Gastroesophageal sphincter (tissue), 4 donors: ENCODE measurements around the gene PLEKHA7. TPM values are rescaled to one million over a fixed set of nuclear protein-coding genes. Genes with fewer than 3 reads are reported as not detected.

Experiments
- ATAC-seq: fragments of 150-250 bp; one replicate; pipeline ENCODE4 v1.9.1; 2016; ENCODE audit warnings: mild to moderate bottlenecking, moderate library complexity
- H3K27ac ChIP-seq, 4 donors: fragments of 200-600 bp; sonication (generic) in 3 of 4; 1 replicate in 3 of 4; 2 replicates in 1 of 4; pipeline ENCODE4 v1.5.1; 2016 to 2019
- H3K27me3 ChIP-seq: fragments of 200-600 bp; sonication (generic); one replicate; pipeline ENCODE4 v1.5.1; 2019
- H3K36me3 ChIP-seq, 2 donors: fragments of 200-600 bp; sonication (generic); one replicate each; pipeline ENCODE4 v1.5.1; 2019; ENCODE audit warnings: control low read depth in 1 of 2
- H3K4me1 ChIP-seq, 3 donors: fragments of 200-600 bp; sonication (generic); 1 replicate in 2 of 3; 2 replicates in 1 of 3; pipeline ENCODE4 v1.5.1; 2016 to 2019; ENCODE audit warnings: control low read depth in 2 of 3
- H3K4me3 ChIP-seq, 2 donors: fragments of 200-600 bp; sonication (generic); one replicate each; pipeline ENCODE4 v1.5.1; 2019; ENCODE audit warnings: mild to moderate bottlenecking in 1 of 2, moderate library complexity in 1 of 2
- H3K9me3 ChIP-seq, 3 donors: fragments of 200-600 bp; sonication (generic); one replicate each; pipeline ENCODE4 v1.5.1; 2017 to 2019; ENCODE audit warnings: control low read depth in 2 of 3
- CTCF ChIP-seq, 4 experiments: fragments of 200-600 bp in 2 of 4; fragments of 450-650 bp in 2 of 4; sonication (generic) in 1 of 4; IDR thresholded peaks; one replicate each; pipeline ENCODE4 v1.5.1; 2017 to 2019; ENCODE audit warnings: antibody characterized with exemption in 4 of 4, mild to moderate bottlenecking in 2 of 4, moderate library complexity in 2 of 4
- EP300 ChIP-seq: sonication (generic); formaldehyde crosslinking; IDR thresholded peaks from one replicate; pipeline ENCODE4 v1.6.1; 2017; ENCODE audit warnings: antibody characterized with exemption, mild to moderate bottlenecking
- POLR2A ChIP-seq, 2 donors: fragments of 450-650 bp; IDR thresholded peaks; one replicate each; pipeline ENCODE4 v1.6.1; 2017; ENCODE audit warnings: antibody characterized with exemption in 2 of 2, mild to moderate bottlenecking in 2 of 2, moderate library complexity in 1 of 2
- POLR2AphosphoS5 ChIP-seq: sonication (generic); formaldehyde crosslinking; IDR thresholded peaks from one replicate; pipeline ENCODE4 v1.6.1; 2017; ENCODE audit warnings: antibody characterized with exemption
- WGBS, 2 donors: methylation state at CpG; one replicate each; pipeline ENCODE4 v1.1.5; 2018; ENCODE audit warnings: low coverage in 1 of 2; 5-methylcytosine and 5-hydroxymethylcytosine counted together
- total RNA-seq, 4 donors: library from RNA; depleted of rRNA; stranded (reverse); fragments of >200 nt; gene quantifications; one replicate each; pipeline ENCODE4 v1.1.0, GENCODE V29; 2016

Gene PLEKHA7
- total RNA-seq, 4 donors from 2014 or later: 8.6 to 13.2 (median 12.2) TPM

GRCh38 chr11:16786131-16786530 is 228.1 kb downstream of the PLEKHA7 start:
- 100% methylated on average over 1 of the region's 6 CpGs; no CpG with 5 or more reads in 1 of the 2 donors for WGBS, 2 donors
- H3K4me3 ChIP-seq: no peak overlapping the region
- ATAC-seq: no peak
- no peaks in the 10 kb centered on the region for H3K27me3 ChIP-seq
- TF ChIP-seq POLR2A (IDR thresholded peaks at IDR 0.05) (no peak), EP300 (no peak), POLR2AphosphoS5 (no peak), CTCF (IDR thresholded peaks at IDR 0.05) (no peak)
- H3K9me3 ChIP-seq: no peaks in the 10 kb centered on the region
- H3K27ac ChIP-seq: no peak overlapping the region
- peaks cover 0 to 33% of the 10 kb centered on the region in 2 donors for H3K36me3 ChIP-seq
- peaks cover 0 to 16% (median 0%) of the 10 kb centered on the region in 3 donors for H3K4me1 ChIP-seq

- Histone ChIP-seq H3K36me3 (peaks cover 0 to 28% of the 10 kb centered on the region in 2 donors), H3K4me1 (peaks cover 0 to 11% (median 0%) of the 10 kb centered on the region in 3 donors), H3K4me3 (no peak overlapping the region), H3K27ac (no peak overlapping the region), H3K9me3 (no peaks in the 10 kb centered on the region), H3K27me3 (no peaks in the 10 kb centered on the region)
- ATAC-seq: peak; percentile 69
- WGBS, 2 donors: 20 to 43% methylated on average over 1 to 7 of the region's 7 CpGs
- TF ChIP-seq POLR2AphosphoS5: no peak
- TF ChIP-seq EP300: no peak
- TF ChIP-seq CTCF (IDR thresholded peaks at IDR 0.05): peak in 3 of 4 experiments; percentile 74 to 87 (median 81)
- TF ChIP-seq POLR2A (IDR thresholded peaks at IDR 0.05): no peak
Measured at GRCh38 chr11:16785520-16786128, 228.6 kb downstream of the PLEKHA7 start.

- ATAC-seq: no peak
- WGBS, 2 donors: 55 to 67% methylated on average over 1 to 2 of the region's 2 CpGs
- H3K4me1 ChIP-seq: peaks cover 0 to 11% (median 0%) of the 10 kb centered on the region in 3 donors
Measured at GRCh38 chr11:16784666-16785065, 229.5 kb downstream of the PLEKHA7 start.

GRCh38 chr11:16784097-16784496 is 230.1 kb downstream of the PLEKHA7 start:
- TF ChIP-seq CTCF (IDR thresholded peaks at IDR 0.05): no peak
- no peak for TF ChIP-seq POLR2AphosphoS5
- no peak for TF ChIP-seq POLR2A (IDR thresholded peaks at IDR 0.05)
- TF ChIP-seq EP300: no peak

More at GRCh38 chr11:16784666-16785065, 229.5 kb downstream of the PLEKHA7 start:
- Histone ChIP-seq H3K27me3 (no peaks in the 10 kb centered on the region), H3K36me3 (peaks cover 0 to 25% of the 10 kb centered on the region in 2 donors), H3K9me3 (no peaks in the 10 kb centered on the region), H3K27ac (no peak overlapping the region), H3K4me3 (no peak overlapping the region)
- TF ChIP-seq EP300 (no peak), POLR2A (IDR thresholded peaks at IDR 0.05) (no peak), CTCF (IDR thresholded peaks at IDR 0.05) (no peak), POLR2AphosphoS5 (no peak)

GRCh38 chr11:16783321-16783801 is 230.9 kb downstream of the PLEKHA7 start:
- 100% methylated on average over 3 to 4 of the region's 22 CpGs for WGBS, 2 donors
- ATAC-seq: no peak
- H3K9me3 ChIP-seq: no peaks in the 10 kb centered on the region
- no peak overlapping the region for H3K27ac ChIP-seq
- TF ChIP-seq CTCF (IDR thresholded peaks at IDR 0.05) (no peak), POLR2AphosphoS5 (no peak), EP300 (no peak), POLR2A (IDR thresholded peaks at IDR 0.05) (no peak)
- H3K27me3 ChIP-seq: no peaks in the 10 kb centered on the region
- peaks cover 0 to 4% (median 0%) of the 10 kb centered on the region in 3 donors for H3K4me1 ChIP-seq
- no peak overlapping the region for H3K4me3 ChIP-seq
- peaks cover 0 to 20% of the 10 kb centered on the region in 2 donors for H3K36me3 ChIP-seq

More at GRCh38 chr11:16784097-16784496, 230.1 kb downstream of the PLEKHA7 start:
- peaks cover 0 to 19% of the 10 kb centered on the region in 2 donors for H3K36me3 ChIP-seq
- peaks cover 0 to 11% (median 0%) of the 10 kb centered on the region in 3 donors for H3K4me1 ChIP-seq
- 73 to 75% methylated on average over 1 to 2 of the region's 2 CpGs for WGBS, 2 donors
- H3K9me3 ChIP-seq: no peaks in the 10 kb centered on the region
- H3K4me3 ChIP-seq: no peak overlapping the region
- H3K27ac ChIP-seq: no peak overlapping the region
- ATAC-seq: no peak
- no peaks in the 10 kb centered on the region for H3K27me3 ChIP-seq
